Mesenchymal stem cell (in vitro differentiated cells and primary cell): ENCODE measurements around the gene DGKZ.
A peak's percentile ranks its signal among the peaks of the same experiment; 100 is the strongest.

Experiments
- DNase-seq: peaks from one replicate; pipeline ENCODE4 v3.0.0-alpha.2; 2013
- H2AFZ ChIP-seq: one replicate; pipeline ENCODE4 v1.6.1; 2013; ENCODE audit warnings: low read depth, mild to moderate bottlenecking, control low read depth, inconsistent platforms, low read length, moderate library complexity
- H2AK5ac ChIP-seq: 2 replicates; pipeline ENCODE4 v1.6.1; 2013; ENCODE audit warnings: low read length, moderate library complexity, mild to moderate bottlenecking, inconsistent platforms; ENCODE audit not compliant: severe bottlenecking
- H2BK120ac ChIP-seq: one replicate; pipeline ENCODE4 v1.6.1; 2013; ENCODE audit warnings: low read depth, mild to moderate bottlenecking, inconsistent platforms, low read length, moderate library complexity
- H2BK12ac ChIP-seq, 2 experiments: one replicate each; pipeline ENCODE4 v1.6.1; 2013; ENCODE audit warnings: inconsistent platforms in 2 of 2, low read length in 2 of 2, mild to moderate bottlenecking in 2 of 2, moderate library complexity in 2 of 2, control low read depth in 1 of 2
- H2BK15ac ChIP-seq: one replicate; pipeline ENCODE4 v1.6.1; 2013; ENCODE audit warnings: mild to moderate bottlenecking, low read depth, inconsistent platforms; ENCODE audit not compliant: poor library complexity, severe bottlenecking
- H2BK5ac ChIP-seq: 2 replicates; pipeline ENCODE4 v1.6.1; 2013; ENCODE audit warnings: low read depth, mild to moderate bottlenecking, low read length, control low read depth, inconsistent platforms; ENCODE audit not compliant: poor library complexity, severe bottlenecking
- H3K14ac ChIP-seq, 2 experiments: one replicate each; pipeline ENCODE4 v1.6.1; 2013; ENCODE audit warnings: inconsistent platforms in 2 of 2, low read length in 2 of 2, control low read depth in 1 of 2, mild to moderate bottlenecking in 1 of 2, moderate library complexity in 1 of 2
- H3K18ac ChIP-seq, 2 experiments: one replicate each; pipeline ENCODE4 v1.6.1; 2013; ENCODE audit warnings: inconsistent platforms in 2 of 2, low read length in 2 of 2, control low read depth in 1 of 2, low read depth in 1 of 2, mild to moderate bottlenecking in 1 of 2
- H3K23ac ChIP-seq, 2 experiments: one replicate each; pipeline ENCODE4 v1.6.1; 2013; ENCODE audit warnings: inconsistent platforms in 2 of 2, low read length in 2 of 2, mild to moderate bottlenecking in 2 of 2, moderate library complexity in 2 of 2, control low read depth in 1 of 2
- H3K27ac ChIP-seq: 2 replicates; pipeline ENCODE4 v1.5.1; 2013; ENCODE audit warnings: mild to moderate bottlenecking, moderate library complexity, low read length, control low read depth, inconsistent platforms; ENCODE audit not compliant: poor library complexity, severe bottlenecking
- H3K27me3 ChIP-seq, 2 experiments: 2 replicates each; pipeline versions ENCODE4 v1.6.1 to v1.7.0; 2013; ENCODE audit warnings: low read length in 2 of 2, mild to moderate bottlenecking in 2 of 2, moderate library complexity in 2 of 2, control low read depth in 1 of 2, inconsistent platforms in 1 of 2; ENCODE audit not compliant: control insufficient read depth in 1 of 2, insufficient read depth in 1 of 2
- H3K36me3 ChIP-seq, 2 experiments: 2 replicates each; pipeline versions ENCODE4 v1.6.1 to v1.7.0; 2013; ENCODE audit warnings: low read length in 2 of 2, control low read depth in 1 of 2, inconsistent platforms in 1 of 2, low read depth in 1 of 2, mild to moderate bottlenecking in 1 of 2; ENCODE audit not compliant: insufficient read depth in 2 of 2, control insufficient read depth in 1 of 2
- H3K4ac ChIP-seq, 2 experiments: one replicate each; pipeline ENCODE4 v1.6.1; 2013; ENCODE audit warnings: inconsistent platforms in 2 of 2, low read length in 2 of 2, mild to moderate bottlenecking in 2 of 2, moderate library complexity in 2 of 2, control low read depth in 1 of 2, low read depth in 1 of 2
- H3K4me1 ChIP-seq: 2 replicates; pipeline ENCODE4 v1.6.1; 2013; ENCODE audit warnings: low read depth, low read length, control low read depth; ENCODE audit not compliant: control insufficient read depth, insufficient read depth
- H3K4me2 ChIP-seq: 2 replicates; pipeline ENCODE4 v1.6.1; 2013; ENCODE audit warnings: low read length, mild to moderate bottlenecking, inconsistent platforms; ENCODE audit not compliant: poor library complexity, severe bottlenecking
- H3K4me3 ChIP-seq, 2 experiments: 2 replicates each; pipeline versions ENCODE4 v1.5.1 to v1.7.0; 2013; ENCODE audit warnings: low read length in 2 of 2, mild to moderate bottlenecking in 2 of 2, control low read depth in 1 of 2, low read depth in 1 of 2; ENCODE audit not compliant: insufficient read depth in 1 of 2
- H3K79me1 ChIP-seq: replicated peaks from 2 replicates; pipeline ENCODE4 v1.6.1; 2013; ENCODE audit warnings: mild to moderate bottlenecking, control low read depth, low read length, inconsistent platforms; ENCODE audit not compliant: poor library complexity, severe bottlenecking
- H3K9ac ChIP-seq: 2 replicates; pipeline ENCODE4 v1.7.0; 2013; ENCODE audit warnings: mild to moderate bottlenecking, low read length, moderate library complexity
- H3K9me3 ChIP-seq: 2 replicates; pipeline ENCODE4 v1.7.0; 2013; ENCODE audit warnings: mild to moderate bottlenecking, low read length; ENCODE audit not compliant: control insufficient read depth
- H4K8ac ChIP-seq: one replicate; pipeline ENCODE4 v1.6.1; 2013; ENCODE audit warnings: inconsistent platforms, mild to moderate bottlenecking, low read length, moderate library complexity
- H4K91ac ChIP-seq: one replicate; pipeline ENCODE4 v1.6.1; 2013; ENCODE audit warnings: mild to moderate bottlenecking, low read length, inconsistent platforms
- WGBS: methylation state at CpG from one replicate; pipeline ENCODE4 v1.1.7; 2013; ENCODE audit warnings: mixed read lengths; 5-methylcytosine and 5-hydroxymethylcytosine counted together

Gene DGKZ

DNA sequence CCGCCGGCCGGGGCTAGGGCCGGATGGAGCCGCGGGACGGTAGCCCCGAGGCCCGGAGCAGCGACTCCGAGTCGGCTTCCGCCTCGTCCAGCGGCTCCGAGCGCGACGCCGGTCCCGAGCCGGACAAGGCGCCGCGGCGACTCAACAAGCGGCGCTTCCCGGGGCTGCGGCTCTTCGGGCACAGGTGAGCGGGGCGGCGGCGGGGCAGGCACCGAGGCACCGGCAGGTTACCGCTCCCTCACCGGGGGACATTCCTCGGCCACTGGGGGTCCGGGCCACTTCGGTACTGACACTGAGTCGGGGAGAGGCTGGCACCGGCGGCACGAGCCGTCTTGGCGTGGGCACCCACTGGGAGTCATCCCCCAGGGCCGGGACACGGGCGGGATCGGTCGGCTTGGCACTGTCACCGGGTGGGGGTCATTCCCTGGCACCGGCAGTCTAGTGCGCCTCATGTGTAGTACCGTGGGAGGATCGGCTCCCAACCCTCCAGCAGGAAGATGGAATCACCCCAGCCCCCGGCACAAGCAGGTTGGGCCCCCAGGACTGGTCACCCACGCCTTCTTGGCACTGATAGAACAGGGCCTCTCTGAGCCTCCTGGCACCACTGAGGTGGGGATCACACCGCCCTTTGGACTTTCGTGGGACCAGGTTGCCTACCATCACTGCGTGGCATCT lies 511 bp downstream of the DGKZ start:
- Histone ChIP-seq H2BK12ac (peak overlapping the region in 1 of 2 experiments; percentile 15), H3K27me3 (peaks cover 0 to 13% of the 10 kb centered on the region in 2 experiments), H3K4me2 (peak overlapping the region; percentile 65), H3K9ac (peak overlapping the region; percentile 90), H2BK5ac (no peak overlapping the region), H3K14ac (peak overlapping the region in 1 of 2 experiments; percentile 50), H2AFZ (no peak overlapping the region), H3K23ac (peak overlapping the region in 1 of 2 experiments; percentile 46), H3K4ac (peak overlapping the region in 1 of 2 experiments; percentile 94), H3K18ac (peak overlapping the region; percentile 33 to 61), H2BK120ac (peak overlapping the region; percentile 27), H3K4me1 (peaks cover 35% of the 10 kb centered on the region), H3K79me1 (peaks cover 26% of the 10 kb centered on the region), H3K4me3 (peak overlapping the region; percentile 76 to 93), H4K91ac (no peak overlapping the region), H3K9me3 (no peaks in the 10 kb centered on the region), H2BK15ac (peak overlapping the region; percentile 21), H3K27ac (no peak overlapping the region), H4K8ac (peak overlapping the region; percentile 51), H3K36me3 (peaks cover 0 to 12% of the 10 kb centered on the region in 2 experiments), H2AK5ac (no peak overlapping the region)
- WGBS = 5% methylated on average over 58 of the region's 63 CpGs
- no peak for DNase-seq

DNA sequence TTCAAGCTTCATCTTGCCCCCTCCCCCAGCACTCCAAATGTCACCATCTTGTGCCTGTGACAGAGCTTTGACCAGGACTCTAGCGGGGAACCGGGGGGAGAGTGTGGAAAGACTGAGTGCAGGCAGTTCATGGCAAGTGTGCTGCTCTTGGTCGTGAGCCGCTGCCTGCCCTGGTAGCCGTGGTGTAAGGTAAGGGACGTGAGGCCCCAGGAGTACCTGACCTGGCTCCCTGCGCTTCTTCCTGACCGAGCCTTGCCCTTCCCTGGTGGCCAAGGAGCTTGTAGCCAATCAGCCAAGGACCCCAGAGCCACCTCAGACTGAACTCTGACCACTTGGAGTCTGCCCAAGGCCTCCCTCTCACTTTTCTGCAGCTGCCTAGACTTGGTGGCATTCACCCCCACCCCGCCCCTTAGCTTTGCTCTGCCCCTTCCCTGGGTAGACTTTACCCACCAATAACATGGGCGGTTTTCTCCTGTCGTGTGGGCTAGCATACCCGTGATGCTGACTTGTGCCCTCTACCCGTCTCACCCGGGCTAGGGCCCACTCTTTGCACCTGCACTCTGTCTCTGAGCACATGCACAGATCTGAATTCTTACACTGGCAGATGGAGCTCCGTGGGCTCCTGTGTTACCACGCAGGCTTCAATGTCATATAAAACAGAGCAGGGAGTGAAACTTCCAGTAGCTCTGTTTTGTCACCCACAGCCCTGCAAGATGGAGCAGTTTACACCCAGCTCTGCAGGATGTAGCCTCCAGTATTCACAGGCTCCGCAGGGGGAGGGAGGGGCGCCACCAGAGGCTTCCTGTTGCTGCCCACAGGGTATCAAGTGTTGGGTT lies 1.5 kb downstream of the DGKZ start:
- Histone ChIP-seq H2AK5ac (no peak overlapping the region), H3K9me3 (no peaks in the 10 kb centered on the region), H3K9ac (peak overlapping the region; percentile 90), H2BK5ac (no peak overlapping the region), H3K23ac (peak overlapping the region in 1 of 2 experiments; percentile 28), H2AFZ (no peak overlapping the region), H3K4ac (peak overlapping the region; percentile 14 to 63), H3K79me1 (peaks cover 36% of the 10 kb centered on the region), H4K91ac (no peak overlapping the region), H3K36me3 (peaks cover 0 to 20% of the 10 kb centered on the region in 2 experiments), H3K4me2 (peak overlapping the region; percentile 65), H4K8ac (no peak overlapping the region), H3K4me3 (peak overlapping the region in 1 of 2 experiments; percentile 93), H2BK120ac (no peak overlapping the region), H2BK12ac (no peak overlapping the region), H3K4me1 (peaks cover 39% of the 10 kb centered on the region), H3K27ac (no peak overlapping the region), H3K14ac (peak overlapping the region in 1 of 2 experiments; percentile 24), H3K27me3 (peaks cover 0 to 6% of the 10 kb centered on the region in 2 experiments), H3K18ac (no peak overlapping the region), H2BK15ac (no peak overlapping the region)
- DNase-seq = no peak
- 73% methylated on average over 18 of the region's 18 CpGs for WGBS

DNA sequence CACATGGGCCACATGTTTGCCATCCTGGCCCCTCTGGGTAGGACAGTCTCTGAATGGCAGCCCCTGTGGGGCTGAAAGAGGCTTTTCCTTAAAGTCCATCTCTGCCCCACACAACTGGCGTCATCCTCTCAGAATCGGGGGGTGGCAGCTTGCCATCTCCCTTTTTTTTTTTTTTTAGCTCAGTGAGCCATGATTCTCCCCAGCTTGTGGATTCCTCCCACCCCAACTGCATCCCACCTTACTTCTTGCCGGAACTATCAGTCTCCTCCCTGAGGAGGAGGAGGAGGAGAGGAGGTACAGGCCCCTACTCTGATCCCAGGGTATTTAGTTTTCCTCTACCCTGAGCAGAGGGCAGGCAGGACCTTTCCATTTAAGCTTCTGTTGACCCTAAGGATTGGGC lies 3.4 kb downstream of the DGKZ start:
- no CpG with 5 or more reads among the region's 3 CpGs for WGBS

DNA sequence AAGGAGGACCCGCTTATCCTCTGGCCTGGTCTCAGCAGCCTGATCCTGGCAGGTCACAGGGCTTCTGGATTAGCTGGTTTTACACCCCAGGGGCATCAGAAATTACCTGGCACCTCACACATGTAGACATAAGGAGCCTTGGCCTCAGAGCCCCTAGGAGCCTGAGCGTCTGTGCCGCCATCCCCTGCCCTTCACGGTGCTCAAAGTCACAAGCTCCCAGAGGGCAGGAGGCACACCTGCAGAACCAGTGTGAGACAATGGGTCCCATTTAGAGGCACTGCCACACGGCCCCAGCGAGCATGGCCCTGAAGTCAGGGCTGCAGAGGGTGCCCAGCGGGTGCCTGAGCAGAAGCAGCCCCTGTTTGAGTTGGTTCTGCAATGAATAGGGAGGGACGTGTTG lies 3.9 kb downstream of the DGKZ start:
- DNase-seq = no peak
- no peak overlapping the region for H3K27ac ChIP-seq

More for the DNA sequence above, 3.4 kb downstream of the DGKZ start:
- H3K14ac ChIP-seq = no peak overlapping the region
- H3K36me3 ChIP-seq = peaks cover 0 to 22% of the 10 kb centered on the region in 2 experiments
- no peak overlapping the region for H2AFZ ChIP-seq
- H3K4me1 ChIP-seq = peaks cover 38% of the 10 kb centered on the region
- H3K27me3 ChIP-seq = peaks cover 0 to 2% of the 10 kb centered on the region in 2 experiments
- no peak overlapping the region for H2AK5ac ChIP-seq
- DNase-seq = no peak
- H2BK15ac ChIP-seq = no peak overlapping the region
- no peak overlapping the region for H4K8ac ChIP-seq
- H3K27ac ChIP-seq = no peak overlapping the region
- H3K4ac ChIP-seq = peak overlapping the region in 1 of 2 experiments; percentile 24
- H3K23ac ChIP-seq = no peak overlapping the region
- no peaks in the 10 kb centered on the region for H3K9me3 ChIP-seq
- H3K4me2 ChIP-seq = no peak overlapping the region
- H4K91ac ChIP-seq = no peak overlapping the region
- no peak overlapping the region for H3K9ac ChIP-seq
- H2BK12ac ChIP-seq = no peak overlapping the region
- H2BK5ac ChIP-seq = no peak overlapping the region
- no peak overlapping the region for H2BK120ac ChIP-seq
- peaks cover 41% of the 10 kb centered on the region for H3K79me1 ChIP-seq
- H3K18ac ChIP-seq = no peak overlapping the region
- H3K4me3 ChIP-seq = no peak overlapping the region

More for the DNA sequence above, 3.9 kb downstream of the DGKZ start:
- Histone ChIP-seq H3K14ac (no peak overlapping the region), H3K4me3 (no peak overlapping the region), H3K36me3 (peaks cover 0 to 24% of the 10 kb centered on the region in 2 experiments), H4K91ac (no peak overlapping the region), H2BK15ac (no peak overlapping the region), H3K4me1 (peaks cover 41% of the 10 kb centered on the region), H2AK5ac (no peak overlapping the region), H2AFZ (no peak overlapping the region), H2BK5ac (no peak overlapping the region), H3K27me3 (no peaks in the 10 kb centered on the region), H3K9me3 (no peaks in the 10 kb centered on the region), H2BK12ac (no peak overlapping the region), H2BK120ac (no peak overlapping the region), H3K23ac (no peak overlapping the region), H3K18ac (no peak overlapping the region), H3K9ac (no peak overlapping the region), H3K4ac (no peak overlapping the region), H4K8ac (no peak overlapping the region), H3K4me2 (no peak overlapping the region), H3K79me1 (peaks cover 42% of the 10 kb centered on the region)
- 95% methylated on average over 8 of the region's 8 CpGs for WGBS
